ENCODE results near the gene KSR1. TPM values are rescaled to one million over a fixed set of nuclear protein-coding genes. Genes with fewer than 3 reads are reported as not detected.
A peak's percentile ranks its signal among the peaks of the same experiment; 100 is the strongest.

The KSR1 gene
- total and polyA plus RNA-seq, 2 donors (not counting 1 experiment from before 2014, with no cell fraction given), result 5.3 to 10.1 TPM

GRCh38 chr17:27568216-27568615 is 112.0 kb downstream of the KSR1 start:
- Histone ChIP-seq H3K4me3 (replicated peaks in 1 of 4; ENCODE audit: control extremely low read depth in 1 of 4, insufficient read depth in 1 of 4, low read depth in 3 of 4, low read length in 4 of 4) (no peak overlapping the region), H3K27ac (ENCODE audit: insufficient read depth, low read length) (no peak overlapping the region), H3K27me3 (ENCODE audit: control insufficient read depth, insufficient read depth, low read length) (no peaks in the 10 kb centered on the region), H4K20me1 (ENCODE audit: control insufficient read depth, extremely low read depth, insufficient read depth, low read length) (no peaks in the 10 kb centered on the region), H3K36me3 (ENCODE audit: control insufficient read depth, insufficient read depth, low read length) (no peaks in the 10 kb centered on the region), H3K9me3 (ENCODE audit: control insufficient read depth, insufficient read depth, low read depth, low read length) (no peaks in the 10 kb centered on the region), H3K4me1 (ENCODE audit: control insufficient read depth, extremely low read depth, insufficient read depth, low read length) (no peaks in the 10 kb centered on the region), H3K4me2 (ENCODE audit: extremely low read depth, insufficient read depth, low read length) (no peak overlapping the region), H3K9ac (ENCODE audit: insufficient read depth, low read length) (no peak overlapping the region), H3K79me2 (ENCODE audit: control insufficient read depth, insufficient read depth, low read length) (no peaks in the 10 kb centered on the region), H2AFZ (ENCODE audit: low read length) (no peak overlapping the region)
- TF ChIP-seq, protein P1, sequence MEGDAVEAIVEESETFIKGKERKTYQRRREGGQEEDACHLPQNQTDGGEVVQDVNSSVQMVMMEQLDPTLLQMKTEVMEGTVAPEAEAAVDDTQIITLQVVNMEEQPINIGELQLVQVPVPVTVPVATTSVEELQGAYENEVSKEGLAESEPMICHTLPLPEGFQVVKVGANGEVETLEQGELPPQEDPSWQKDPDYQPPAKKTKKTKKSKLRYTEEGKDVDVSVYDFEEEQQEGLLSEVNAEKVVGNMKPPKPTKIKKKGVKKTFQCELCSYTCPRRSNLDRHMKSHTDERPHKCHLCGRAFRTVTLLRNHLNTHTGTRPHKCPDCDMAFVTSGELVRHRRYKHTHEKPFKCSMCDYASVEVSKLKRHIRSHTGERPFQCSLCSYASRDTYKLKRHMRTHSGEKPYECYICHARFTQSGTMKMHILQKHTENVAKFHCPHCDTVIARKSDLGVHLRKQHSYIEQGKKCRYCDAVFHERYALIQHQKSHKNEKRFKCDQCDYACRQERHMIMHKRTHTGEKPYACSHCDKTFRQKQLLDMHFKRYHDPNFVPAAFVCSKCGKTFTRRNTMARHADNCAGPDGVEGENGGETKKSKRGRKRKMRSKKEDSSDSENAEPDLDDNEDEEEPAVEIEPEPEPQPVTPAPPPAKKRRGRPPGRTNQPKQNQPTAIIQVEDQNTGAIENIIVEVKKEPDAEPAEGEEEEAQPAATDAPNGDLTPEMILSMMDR (conservative IDR thresholded peaks at IDR 0.05 in 1 of 2, IDR thresholded peaks at IDR 0.05 in 1 of 2; ENCODE audit: low read depth in 1 of 2, low read length in 2 of 2), result no peak
- no peak for TF ChIP-seq EZH2 (IDR thresholded peaks at IDR 0.05; ENCODE audit: low read length, missing control alignments)
- no peak for DNase-seq (ENCODE audit: low read depth in 2 of 2)

DNA sequence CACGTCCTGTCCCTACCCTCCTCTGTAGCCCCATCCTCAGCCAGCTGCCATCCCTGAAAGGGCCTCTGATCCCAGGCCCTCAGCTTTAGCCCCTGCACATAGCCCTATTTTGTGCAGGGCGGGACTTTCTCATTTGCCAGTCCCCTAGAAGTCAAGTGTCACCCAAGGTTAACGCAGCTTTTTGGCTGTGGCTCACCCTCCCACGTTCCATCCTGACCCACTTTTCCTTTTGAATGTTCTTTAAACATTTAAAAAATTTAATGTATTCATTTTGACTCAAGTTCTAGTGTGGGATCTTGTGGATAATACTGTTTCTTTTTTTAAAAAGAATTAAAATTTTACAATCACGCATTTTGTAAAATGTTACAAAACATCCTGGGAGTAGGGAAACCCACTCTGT is 112.6 kb downstream of the KSR1 start:
- no peaks in the 10 kb centered on the region for H3K27me3 ChIP-seq (ENCODE audit: control insufficient read depth, insufficient read depth, low read length)
- no peaks in the 10 kb centered on the region for H4K20me1 ChIP-seq (ENCODE audit: control insufficient read depth, extremely low read depth, insufficient read depth, low read length)
- no peak overlapping the region for H2AFZ ChIP-seq (ENCODE audit: low read length)
- H3K36me3 ChIP-seq (ENCODE audit: control insufficient read depth, insufficient read depth, low read length), result no peaks in the 10 kb centered on the region
- no peaks in the 10 kb centered on the region for H3K4me1 ChIP-seq (ENCODE audit: control insufficient read depth, extremely low read depth, insufficient read depth, low read length)
- no peaks in the 10 kb centered on the region for H3K79me2 ChIP-seq (ENCODE audit: control insufficient read depth, insufficient read depth, low read length)
- no peak overlapping the region for H3K9ac ChIP-seq (ENCODE audit: insufficient read depth, low read length)
- H3K9me3 ChIP-seq (ENCODE audit: control insufficient read depth, insufficient read depth, low read depth, low read length), result no peaks in the 10 kb centered on the region
- no peak overlapping the region for H3K27ac ChIP-seq (ENCODE audit: insufficient read depth, low read length)
- TF ChIP-seq, protein P1 (conservative IDR thresholded peaks at IDR 0.05 in 1 of 2, IDR thresholded peaks at IDR 0.05 in 1 of 2; ENCODE audit: low read depth in 1 of 2, low read length in 2 of 2), result no peak
- TF ChIP-seq EZH2 (IDR thresholded peaks at IDR 0.05; ENCODE audit: low read length, missing control alignments), result no peak
- no peak overlapping the region for H3K4me2 ChIP-seq (ENCODE audit: extremely low read depth, insufficient read depth, low read length)
- H3K4me3 ChIP-seq (replicated peaks in 1 of 4; ENCODE audit: control extremely low read depth in 1 of 4, insufficient read depth in 1 of 4, low read depth in 3 of 4, low read length in 4 of 4), result no peak overlapping the region
- no peak for DNase-seq (ENCODE audit: low read depth in 2 of 2)

DNA sequence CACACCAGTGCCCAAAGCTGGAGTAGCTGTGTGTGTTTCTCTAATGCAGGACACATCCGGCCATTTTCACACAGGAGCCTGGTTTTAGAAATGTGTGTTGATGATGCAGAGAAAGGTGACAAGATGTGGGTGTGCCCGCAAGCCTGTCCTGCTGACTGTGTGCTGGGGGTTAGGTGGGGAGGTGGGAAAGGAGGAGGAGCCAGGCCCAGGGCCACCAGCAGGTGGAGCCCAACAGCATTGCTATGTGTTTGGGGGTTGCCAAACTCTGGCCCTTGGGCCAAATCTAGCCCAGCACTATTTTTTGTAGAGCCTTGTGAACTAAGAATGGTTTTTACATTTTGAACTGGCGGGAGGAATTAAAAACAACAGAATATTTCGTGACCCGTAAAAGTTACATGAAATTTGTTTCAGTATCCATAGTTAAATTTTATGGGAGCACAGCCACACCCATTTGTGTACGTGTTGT is 113.0 kb downstream of the KSR1 start:
- Histone ChIP-seq H3K36me3 (ENCODE audit: control insufficient read depth, insufficient read depth, low read length) (no peaks in the 10 kb centered on the region), H3K79me2 (ENCODE audit: control insufficient read depth, insufficient read depth, low read length) (no peaks in the 10 kb centered on the region), H4K20me1 (ENCODE audit: control insufficient read depth, extremely low read depth, insufficient read depth, low read length) (no peaks in the 10 kb centered on the region), H3K4me1 (ENCODE audit: control insufficient read depth, extremely low read depth, insufficient read depth, low read length) (no peaks in the 10 kb centered on the region), H2AFZ (ENCODE audit: low read length) (no peak overlapping the region), H3K27ac (ENCODE audit: insufficient read depth, low read length) (no peak overlapping the region), H3K4me3 (replicated peaks in 1 of 4; ENCODE audit: control extremely low read depth in 1 of 4, insufficient read depth in 1 of 4, low read depth in 3 of 4, low read length in 4 of 4) (no peak overlapping the region), H3K9ac (ENCODE audit: insufficient read depth, low read length) (no peak overlapping the region), H3K4me2 (ENCODE audit: extremely low read depth, insufficient read depth, low read length) (no peak overlapping the region), H3K27me3 (ENCODE audit: control insufficient read depth, insufficient read depth, low read length) (no peaks in the 10 kb centered on the region), H3K9me3 (ENCODE audit: control insufficient read depth, insufficient read depth, low read depth, low read length) (no peaks in the 10 kb centered on the region)
- peak in 1 of 2 donors; percentile 35 for DNase-seq (ENCODE audit: low read depth in 2 of 2)
- no peak for TF ChIP-seq EZH2 (IDR thresholded peaks at IDR 0.05; ENCODE audit: low read length, missing control alignments)
- TF ChIP-seq, protein P1 (conservative IDR thresholded peaks at IDR 0.05 in 1 of 2, IDR thresholded peaks at IDR 0.05 in 1 of 2; ENCODE audit: low read depth in 1 of 2, low read length in 2 of 2), result peak; percentile 50 to 70
